Left lung (tissue), 10 donors: Measurements from ENCODE around the gene LRMDA. TPM values are rescaled to one million over a fixed set of nuclear protein-coding genes. Genes with fewer than 3 reads are reported as not detected.

Source experiments
- ATAC-seq: fragments of 200-7000 bp; cut with Tn5 transposase; one replicate; pipeline ENCODE4 v1.9.1; 2020; ENCODE audit warnings: moderate library complexity
- DNase-seq, 4 donors: peaks; one replicate each; pipeline ENCODE4 v3.0.0-alpha.2; 2013 to 2020
- H3K27ac ChIP-seq, 2 donors: fragments of 200-600 bp; sonication (generic) in 1 of 2; one replicate each; pipeline versions ENCODE4 v1.5.0 to v1.8.0; 2020 to 2021
- H3K27me3 ChIP-seq, 2 donors: fragments of 200-600 bp; sonication (generic) in 1 of 2; one replicate each; pipeline versions ENCODE4 v1.5.0 to v1.8.0; 2020 to 2021
- H3K36me3 ChIP-seq, 2 donors: fragments of 200-600 bp; sonication (generic) in 1 of 2; one replicate each; pipeline versions ENCODE4 v1.5.0 to v1.8.0; 2020 to 2021
- H3K4me1 ChIP-seq, 2 donors: fragments of 200-600 bp; one replicate each; pipeline ENCODE4 v1.8.0; 2021
- H3K4me3 ChIP-seq, 2 donors: fragments of 200-600 bp; sonication (generic) in 1 of 2; one replicate each; pipeline versions ENCODE4 v1.5.0 to v1.8.0; 2020 to 2021; ENCODE audit warnings: mild to moderate bottlenecking in 1 of 2
- H3K9me3 ChIP-seq, 2 donors: fragments of 200-600 bp; sonication (generic) in 1 of 2; one replicate each; pipeline versions ENCODE4 v1.5.0 to v1.8.0; 2020 to 2021
- CTCF ChIP-seq, 2 donors: fragments of 200-600 bp; sonication (generic) in 1 of 2; IDR thresholded peaks; one replicate each; pipeline versions ENCODE4 v1.5.0 to v1.8.0; 2021; ENCODE audit warnings: antibody characterized with exemption in 2 of 2
- intact Hi-C, 2 donors: fragments of 100-400 bp; cut with DNase I; formaldehyde crosslinking; loops; one replicate each; pipeline versions ENCODE4 v1.11.2 to v1.14.2; 2022
- polyA plus RNA-seq, 6 donors: library from polyadenylated mRNA; unstranded; fragments of 120-200 nt; gene quantifications; one replicate each; pipeline ENCODE4 v1.2.1, GENCODE V29; 2013; ENCODE audit not compliant: insufficient read length in 6 of 6
- total RNA-seq, 2 donors: library from RNA; stranded (reverse); fragmentation: NEBNext Ultra II Directional; extraction: Animal tissue kit (Norgen Biotek cat#: 25700); gene quantifications; one replicate each; pipeline ENCODE4 v1.2.1, GENCODE V29; 2021
- donor health status: DM: no; HTN: yes; CAD: no.
- donor health status: DM: no; HTN: no; CAD: no.

LRMDA gene
- total and polyA plus RNA-seq, 8 donors: 13.9 to 23.6 (median 18.7) TPM

- no peak for TF ChIP-seq CTCF (IDR thresholded peaks at IDR 0.05)
- peak; percentile 83 for ATAC-seq
- H3K27ac ChIP-seq: no peak overlapping the region
Measured at GRCh38 chr10:76257816-76258215, 826.4 kb downstream of the LRMDA start.

GRCh38 chr10:76265441-76266113, 834.2 kb downstream of the LRMDA start:
- H3K9me3 ChIP-seq: peaks cover 0 to 7% of the 10 kb centered on the region in 2 donors
- H3K4me1 ChIP-seq: no peaks in the 10 kb centered on the region
- DNase-seq (no peak), ATAC-seq (no peak)
- no peak for TF ChIP-seq CTCF (IDR thresholded peaks at IDR 0.05)
- no peak overlapping the region for H3K27ac ChIP-seq
- no peaks in the 10 kb centered on the region for H3K36me3 ChIP-seq
- H3K27me3 ChIP-seq: no peaks in the 10 kb centered on the region
- intact Hi-C loops: no loop called here
- H3K4me3 ChIP-seq: no peak overlapping the region

More at GRCh38 chr10:76257816-76258215, 826.4 kb downstream of the LRMDA start:
- no peak overlapping the region for H3K4me3 ChIP-seq
- H3K27me3 ChIP-seq: no peaks in the 10 kb centered on the region
- intact Hi-C loops: no loop called here
- peaks cover 0 to under 1% of the 10 kb centered on the region in 2 donors for H3K4me1 ChIP-seq
- no peak for DNase-seq
- no peaks in the 10 kb centered on the region for H3K36me3 ChIP-seq
- H3K9me3 ChIP-seq: peaks cover 0 to 22% of the 10 kb centered on the region in 2 donors

- H3K27me3 ChIP-seq: no peaks in the 10 kb centered on the region
- no peak overlapping the region for H3K27ac ChIP-seq
Measured at GRCh38 chr10:76268530-76268929, 837.1 kb downstream of the LRMDA start.

GRCh38 chr10:76268954-76269353, 837.5 kb downstream of the LRMDA start:
- Histone ChIP-seq H3K4me3 (no peak overlapping the region), H3K4me1 (no peaks in the 10 kb centered on the region), H3K27me3 (no peaks in the 10 kb centered on the region), H3K36me3 (no peaks in the 10 kb centered on the region), H3K27ac (no peak overlapping the region), H3K9me3 (peaks cover 0 to 5% of the 10 kb centered on the region in 2 donors)
- no peak for DNase-seq
- no peak for TF ChIP-seq CTCF (IDR thresholded peaks at IDR 0.05)
- no peak for ATAC-seq
- intact Hi-C loops: no loop called here

More at GRCh38 chr10:76268530-76268929, 837.1 kb downstream of the LRMDA start:
- no peaks in the 10 kb centered on the region for H3K4me1 ChIP-seq
- H3K9me3 ChIP-seq: peaks cover 0 to 1% of the 10 kb centered on the region in 2 donors
- intact Hi-C loops: no loop called here
- H3K36me3 ChIP-seq: no peaks in the 10 kb centered on the region
- no peak overlapping the region for H3K4me3 ChIP-seq
- no peak for ATAC-seq
- no peak for TF ChIP-seq CTCF (IDR thresholded peaks at IDR 0.05)
- no peak for DNase-seq

GRCh38 chr10:76270464-76270863, 839.0 kb downstream of the LRMDA start:
- no peaks in the 10 kb centered on the region for H3K4me1 ChIP-seq
- H3K27ac ChIP-seq: no peak overlapping the region
- ATAC-seq (no peak), DNase-seq (no peak)
- no peak for TF ChIP-seq CTCF (IDR thresholded peaks at IDR 0.05)
- no peaks in the 10 kb centered on the region for H3K27me3 ChIP-seq
- H3K4me3 ChIP-seq: no peak overlapping the region
- H3K36me3 ChIP-seq: no peaks in the 10 kb centered on the region
- peaks cover 0 to 21% of the 10 kb centered on the region in 2 donors for H3K9me3 ChIP-seq
- intact Hi-C loops: no loop called here
